HepG2 (cell line): ENCODE data around the gene CKAP5. TPM values are rescaled to one million over a fixed set of nuclear protein-coding genes. Genes with fewer than 3 reads are reported as not detected.

Experiments used
- ATF2 ChIP-seq: sonication (generic); formaldehyde crosslinking; IDR thresholded peaks from 2 replicates; pipeline ENCODE4 v1.4.0; 2020; ENCODE audit warnings: missing genetic modification reagents
- ATRX ChIP-seq: sonication (generic); formaldehyde crosslinking; IDR thresholded peaks from 2 replicates; pipeline ENCODE4 v1.4.0; 2020; ENCODE audit warnings: missing genetic modification reagents, borderline replicate concordance
- CENPX ChIP-seq: sonication (generic); formaldehyde crosslinking; IDR thresholded peaks from 2 replicates; pipeline ENCODE4 v1.9.0; 2021; ENCODE audit warnings: mild to moderate bottlenecking, missing genetic modification reagents, moderate library complexity
- DR1 ChIP-seq: sonication (generic); formaldehyde crosslinking; IDR thresholded peaks from 2 replicates; pipeline ENCODE4 v1.8.0; 2021; ENCODE audit warnings: mild to moderate bottlenecking, missing genetic modification reagents, inconsistent platforms
- GATAD2A ChIP-seq: IDR thresholded peaks from 2 replicates; pipeline ENCODE4 v1.6.1; 2016
- HOXA5 ChIP-seq: sonication (generic); formaldehyde crosslinking; IDR thresholded peaks from 2 replicates; pipeline ENCODE4 v1.4.0; 2020; ENCODE audit warnings: missing genetic modification reagents
- HOXA9 ChIP-seq: sonication (generic); formaldehyde crosslinking; IDR thresholded peaks from 2 replicates; pipeline ENCODE4 v1.8.1; 2022; ENCODE audit warnings: missing genetic modification reagents, mild to moderate bottlenecking, moderate library complexity, borderline replicate concordance
- IKZF1 ChIP-seq: fragments of 450-650 bp; IDR thresholded peaks from 2 replicates; pipeline ENCODE4 v1.7.1; 2016
- ISL2 ChIP-seq: sonication (generic); formaldehyde crosslinking; IDR thresholded peaks from 2 replicates; pipeline ENCODE4 v1.5.0; 2020; ENCODE audit warnings: missing genetic modification reagents
- KLF15 ChIP-seq: sonication (generic); formaldehyde crosslinking; IDR thresholded peaks from 2 replicates; pipeline ENCODE4 v1.8.1; 2023; ENCODE audit warnings: borderline replicate concordance, mild to moderate bottlenecking, inconsistent platforms, missing genetic modification reagents, mixed read lengths
- MIXL1 ChIP-seq: IDR thresholded peaks from 2 replicates; pipeline ENCODE4 v1.6.1; 2016
- MYNN ChIP-seq: sonication (generic); formaldehyde crosslinking; IDR thresholded peaks from 2 replicates; pipeline ENCODE4 v1.4.0; 2020; ENCODE audit warnings: mild to moderate bottlenecking, low read depth, missing genetic modification reagents
- NFIB ChIP-seq: sonication (generic); formaldehyde crosslinking; IDR thresholded peaks from 2 replicates; pipeline ENCODE4 v1.9.0; 2021; ENCODE audit warnings: missing genetic modification reagents, mild to moderate bottlenecking, borderline replicate concordance
- NFKB2 ChIP-seq: sonication (generic); formaldehyde crosslinking; IDR thresholded peaks from 2 replicates; pipeline ENCODE4 v1.4.0; 2020; ENCODE audit warnings: missing genetic modification reagents, borderline replicate concordance
- NR2F1 ChIP-seq, 2 experiments: fragments of 450-650 bp in 1 of 2; formaldehyde crosslinking in 1 of 2; IDR thresholded peaks; 2 replicates each; pipeline versions ENCODE4 v1.5.0 to v1.6.1; 2016 to 2020; ENCODE audit warnings: mild to moderate bottlenecking in 1 of 2, missing compliant biosample characterization in 1 of 2, missing genetic modification reagents in 1 of 2, moderate library complexity in 1 of 2
- TAF15 ChIP-seq: fragments of 200-400 bp; formaldehyde crosslinking; IDR thresholded peaks from one replicate; pipeline ENCODE4 v1.6.1; 2018; ENCODE audit warnings: mild to moderate bottlenecking, low read depth, low read length; ENCODE audit not compliant: poor library complexity, severe bottlenecking
- ZGPAT ChIP-seq: IDR thresholded peaks from 2 replicates; pipeline ENCODE4 v1.6.1; 2016; ENCODE audit warnings: mild to moderate bottlenecking
- ZNF136 ChIP-seq: sonication (generic); formaldehyde crosslinking; IDR thresholded peaks from 2 replicates; pipeline ENCODE4 v1.8.1; 2022; ENCODE audit warnings: low read depth, mild to moderate bottlenecking, moderate library complexity, missing genetic modification reagents
- ZNF138 ChIP-seq: sonication (generic); formaldehyde crosslinking; IDR thresholded peaks from 2 replicates; pipeline ENCODE4 v1.5.0; 2020; ENCODE audit warnings: mild to moderate bottlenecking, low read depth, missing genetic modification reagents
- ZNF253 ChIP-seq: sonication (generic); formaldehyde crosslinking; IDR thresholded peaks from 2 replicates; pipeline ENCODE4 v1.8.0; 2022; ENCODE audit warnings: mild to moderate bottlenecking, missing genetic modification reagents, borderline replicate concordance
- ZNF496 ChIP-seq: sonication (generic); formaldehyde crosslinking; IDR thresholded peaks from 2 replicates; pipeline ENCODE4 v1.8.1; 2023; ENCODE audit warnings: mild to moderate bottlenecking, moderate library complexity, missing genetic modification reagents; ENCODE audit not compliant: insufficient replicate concordance
- ZNF709 ChIP-seq: sonication (generic); formaldehyde crosslinking; IDR thresholded peaks from 2 replicates; pipeline ENCODE4 v1.5.0; 2020; ENCODE audit warnings: mild to moderate bottlenecking, missing genetic modification reagents
- polyA plus RNA-seq, 8 experiments: library from polyadenylated mRNA; depleted of rRNA in 3 of 8; stranded (reverse) in 7 of 8; unstranded in 1 of 8; fragments of >200 nt; fragmentation: Illumina TruSeq in 4 of 8; extraction: Trizol in 4 of 8; gene quantifications; 2 replicates each; pipeline versions ENCODE4 v1.2.1 to v1.2.3, GENCODE V29; 2011 to 2016; ENCODE audit warnings: low read depth in 4 of 8, missing spikeins in 1 of 8, mixed read lengths in 1 of 8; ENCODE audit not compliant: insufficient read depth in 1 of 8
- total RNA-seq, 5 experiments: library from RNA; depleted of rRNA; stranded (reverse); fragments of >200 nt; fragmentation: Illumina TruSeq; extraction: Trizol; gene quantifications; 2 replicates each; pipeline ENCODE4 v1.2.3, GENCODE V29; 2016; ENCODE audit warnings: low read depth in 1 of 5
- TF ChIP-seq, protein P1 (sequence below), 2 experiments: sonication (generic) in 1 of 2; formaldehyde crosslinking in 1 of 2; IDR thresholded peaks; 2 replicates each; pipeline versions ENCODE4 v1.6.1 to v1.9.0; 2014 to 2022; ENCODE audit warnings: antibody characterized with exemption in 1 of 2, borderline replicate concordance in 1 of 2, inconsistent platforms in 1 of 2, low read depth in 1 of 2, missing genetic modification reagents in 1 of 2

CKAP5 gene
- total and polyA plus RNA-seq, 2 of the 13 experiments (the other 11 are each of a cell fraction or from before 2014, with no cell fraction given) = 79.2 to 103 TPM

DNA sequence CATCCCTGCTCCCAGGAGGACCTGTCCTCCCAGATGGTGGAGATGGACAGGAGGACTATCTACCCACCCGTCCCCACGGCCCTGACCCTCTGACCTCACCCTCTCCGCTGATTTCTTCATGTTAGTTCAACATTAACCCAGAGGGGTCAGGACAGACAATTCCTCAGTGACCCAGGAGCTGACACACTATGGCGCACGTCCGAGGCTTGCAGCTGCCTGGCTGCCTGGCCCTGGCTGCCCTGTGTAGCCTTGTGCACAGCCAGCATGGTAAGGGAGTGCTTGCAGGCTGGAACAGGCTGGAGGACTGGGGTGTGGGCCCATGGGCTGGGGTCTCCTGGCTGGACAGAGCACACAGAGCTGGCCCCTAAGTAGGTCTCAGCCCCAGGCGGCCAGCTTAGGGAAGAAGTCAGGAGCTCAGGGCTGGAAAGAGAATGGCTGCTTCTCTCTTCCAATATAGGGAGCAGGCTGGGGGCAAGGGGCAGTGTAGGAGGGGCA, 127.0 kb downstream of the CKAP5 start, which contains the start of gene F2 (continued):
- TF ChIP-seq ATRX (CRISPR knock-in tag) (no peak), ZGPAT (CRISPR knock-in tag) (peak; percentile 46), MIXL1 (CRISPR knock-in tag) (peak; percentile 88), NR2F1 (CRISPR knock-in tag; IDR thresholded peaks at IDR 0.05) (peak; percentile 99), NFIB (CRISPR knock-in tag) (no peak), NFKB2 (CRISPR knock-in tag) (no peak), DR1 (peak; percentile 82), TAF15 (no peak), HOXA9 (CRISPR knock-in tag) (no peak), ZNF138 (CRISPR knock-in tag) (no peak), MYNN (no peak), GATAD2A (CRISPR knock-in tag) (peak; percentile 91), ATF2 (CRISPR knock-in tag) (peak; percentile 95), ISL2 (CRISPR knock-in tag) (peak; percentile 87), IKZF1 (no peak), ZNF709 (CRISPR knock-in tag) (no peak; the same call in 1 of the 2 replicates), ZNF136 (no peak), ZNF496 (CRISPR knock-in tag) (no peak), KLF15 (CRISPR knock-in tag) (0 out of 2 replicates have a peak, but pooled peaks have one; percentile 55), HOXA5 (CRISPR knock-in tag) (peak; percentile 75), CENPX (no peak), ZNF253 (CRISPR knock-in tag) (no peak; the same call in 1 of the 2 replicates)
- TF ChIP-seq, protein P1, sequence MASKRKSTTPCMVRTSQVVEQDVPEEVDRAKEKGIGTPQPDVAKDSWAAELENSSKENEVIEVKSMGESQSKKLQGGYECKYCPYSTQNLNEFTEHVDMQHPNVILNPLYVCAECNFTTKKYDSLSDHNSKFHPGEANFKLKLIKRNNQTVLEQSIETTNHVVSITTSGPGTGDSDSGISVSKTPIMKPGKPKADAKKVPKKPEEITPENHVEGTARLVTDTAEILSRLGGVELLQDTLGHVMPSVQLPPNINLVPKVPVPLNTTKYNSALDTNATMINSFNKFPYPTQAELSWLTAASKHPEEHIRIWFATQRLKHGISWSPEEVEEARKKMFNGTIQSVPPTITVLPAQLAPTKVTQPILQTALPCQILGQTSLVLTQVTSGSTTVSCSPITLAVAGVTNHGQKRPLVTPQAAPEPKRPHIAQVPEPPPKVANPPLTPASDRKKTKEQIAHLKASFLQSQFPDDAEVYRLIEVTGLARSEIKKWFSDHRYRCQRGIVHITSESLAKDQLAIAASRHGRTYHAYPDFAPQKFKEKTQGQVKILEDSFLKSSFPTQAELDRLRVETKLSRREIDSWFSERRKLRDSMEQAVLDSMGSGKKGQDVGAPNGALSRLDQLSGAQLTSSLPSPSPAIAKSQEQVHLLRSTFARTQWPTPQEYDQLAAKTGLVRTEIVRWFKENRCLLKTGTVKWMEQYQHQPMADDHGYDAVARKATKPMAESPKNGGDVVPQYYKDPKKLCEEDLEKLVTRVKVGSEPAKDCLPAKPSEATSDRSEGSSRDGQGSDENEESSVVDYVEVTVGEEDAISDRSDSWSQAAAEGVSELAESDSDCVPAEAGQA (IDR thresholded peaks at IDR 0.05; ENCODE audit: low read depth) = no peak
- TF ChIP-seq, protein P1 (CRISPR knock-in tag; IDR thresholded peaks at IDR 0.05; ENCODE audit: borderline replicate concordance) = no peak
